GM23338 (cell line): ENCODE results near the gene NTN1.

ENCODE experiments used
- CREB1 ChIP-seq: fragments of 250-450 bp; sonication (Bioruptor Pico); IDR thresholded peaks from 2 replicates; pipeline ENCODE4 v1.5.0; 2020; ENCODE audit warnings: low read depth, mild to moderate bottlenecking, moderate library complexity
- EZH2 ChIP-seq: fragments of 200-600 bp; sonication (generic); IDR thresholded peaks from one replicate; pipeline ENCODE4 v1.8.0; 2017; ENCODE audit warnings: antibody characterized with exemption, mild to moderate bottlenecking, low read depth; ENCODE audit not compliant: unreplicated experiment
- EZH2phosphoT487 ChIP-seq: fragments of 200-600 bp; sonication (generic); IDR thresholded peaks from one replicate; pipeline ENCODE4 v1.8.1; 2018; ENCODE audit warnings: antibody characterized with exemption; ENCODE audit not compliant: unreplicated experiment
- JUNB ChIP-seq: IDR thresholded peaks from one replicate; pipeline ENCODE4 v1.6.1; 2016; ENCODE audit warnings: antibody characterized with exemption; ENCODE audit not compliant: unreplicated experiment
- NANOG ChIP-seq: IDR thresholded peaks from 2 replicates; pipeline ENCODE4 v1.6.1; 2016; ENCODE audit warnings: antibody characterized with exemption, borderline replicate concordance
- POLR2AphosphoS5 ChIP-seq: IDR thresholded peaks from 2 replicates; pipeline ENCODE4 v1.6.1; 2016; ENCODE audit warnings: antibody characterized with exemption, low read depth
- STAT1 ChIP-seq: IDR thresholded peaks from one replicate; pipeline ENCODE4 v1.6.1; 2016; ENCODE audit warnings: antibody characterized with exemption; ENCODE audit not compliant: unreplicated experiment
- ZNF114 ChIP-seq: fragments of 250-450 bp; sonication (Bioruptor Pico); IDR thresholded peaks from 2 replicates; pipeline ENCODE4 v1.5.0; 2020; ENCODE audit warnings: mild to moderate bottlenecking, moderate library complexity
- ZNF331 ChIP-seq: fragments of 250-450 bp; sonication (Bioruptor Pico); IDR thresholded peaks from 2 replicates; pipeline ENCODE4 v1.5.0; 2020; ENCODE audit warnings: low read depth, mild to moderate bottlenecking, moderate library complexity
- TF ChIP-seq, protein P1 (sequence below), 2 experiments: fragments of 200-600 bp in 1 of 2; sonication (generic) in 1 of 2; conservative IDR thresholded peaks; 2 replicates each; pipeline versions ENCODE4 v1.5.1 to v1.6.1; 2016 to 2017; ENCODE audit warnings: antibody characterized with exemption in 2 of 2, low read depth in 2 of 2, mild to moderate bottlenecking in 2 of 2, moderate library complexity in 1 of 2
- TF ChIP-seq, protein P2 (sequence below): IDR thresholded peaks from one replicate; pipeline ENCODE4 v1.6.1; 2018; ENCODE audit warnings: antibody characterized with exemption; ENCODE audit not compliant: unreplicated experiment
- TF ChIP-seq, protein P3 (sequence below): IDR thresholded peaks from 2 replicates; pipeline ENCODE4 v1.6.1; 2016; ENCODE audit warnings: antibody characterized with exemption
- TF ChIP-seq, protein P4 (sequence below): fragments of 250-450 bp; sonication (Bioruptor Pico); IDR thresholded peaks from 2 replicates; pipeline ENCODE4 v1.5.0; 2020; ENCODE audit warnings: mild to moderate bottlenecking, moderate library complexity

DNA sequence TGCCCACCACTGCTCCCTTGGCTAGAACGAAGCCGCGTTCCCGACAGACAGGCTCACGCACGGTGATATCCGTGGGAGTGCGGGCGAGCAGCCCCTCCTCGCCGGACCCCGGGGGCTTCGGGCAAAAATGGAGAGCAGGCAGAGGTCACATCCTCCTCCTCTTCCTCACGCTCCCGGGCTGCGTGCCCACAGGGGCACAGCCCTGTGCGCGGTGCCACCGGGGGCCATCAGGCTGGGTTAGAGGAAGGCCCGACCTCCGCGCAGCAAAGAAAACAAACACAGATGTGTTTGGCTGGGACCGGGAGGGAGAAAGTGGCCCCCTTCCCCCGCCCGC is 519 bp upstream of the NTN1 start:
- TF ChIP-seq, protein P1, sequence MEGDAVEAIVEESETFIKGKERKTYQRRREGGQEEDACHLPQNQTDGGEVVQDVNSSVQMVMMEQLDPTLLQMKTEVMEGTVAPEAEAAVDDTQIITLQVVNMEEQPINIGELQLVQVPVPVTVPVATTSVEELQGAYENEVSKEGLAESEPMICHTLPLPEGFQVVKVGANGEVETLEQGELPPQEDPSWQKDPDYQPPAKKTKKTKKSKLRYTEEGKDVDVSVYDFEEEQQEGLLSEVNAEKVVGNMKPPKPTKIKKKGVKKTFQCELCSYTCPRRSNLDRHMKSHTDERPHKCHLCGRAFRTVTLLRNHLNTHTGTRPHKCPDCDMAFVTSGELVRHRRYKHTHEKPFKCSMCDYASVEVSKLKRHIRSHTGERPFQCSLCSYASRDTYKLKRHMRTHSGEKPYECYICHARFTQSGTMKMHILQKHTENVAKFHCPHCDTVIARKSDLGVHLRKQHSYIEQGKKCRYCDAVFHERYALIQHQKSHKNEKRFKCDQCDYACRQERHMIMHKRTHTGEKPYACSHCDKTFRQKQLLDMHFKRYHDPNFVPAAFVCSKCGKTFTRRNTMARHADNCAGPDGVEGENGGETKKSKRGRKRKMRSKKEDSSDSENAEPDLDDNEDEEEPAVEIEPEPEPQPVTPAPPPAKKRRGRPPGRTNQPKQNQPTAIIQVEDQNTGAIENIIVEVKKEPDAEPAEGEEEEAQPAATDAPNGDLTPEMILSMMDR (conservative IDR thresholded peaks at IDR 0.05; ENCODE audit: low read depth in 2 of 2), result no peak
- no peak for TF ChIP-seq JUNB
- no peak for TF ChIP-seq POLR2AphosphoS5
- TF ChIP-seq EZH2, result peak; percentile 61
- TF ChIP-seq, protein P2, sequence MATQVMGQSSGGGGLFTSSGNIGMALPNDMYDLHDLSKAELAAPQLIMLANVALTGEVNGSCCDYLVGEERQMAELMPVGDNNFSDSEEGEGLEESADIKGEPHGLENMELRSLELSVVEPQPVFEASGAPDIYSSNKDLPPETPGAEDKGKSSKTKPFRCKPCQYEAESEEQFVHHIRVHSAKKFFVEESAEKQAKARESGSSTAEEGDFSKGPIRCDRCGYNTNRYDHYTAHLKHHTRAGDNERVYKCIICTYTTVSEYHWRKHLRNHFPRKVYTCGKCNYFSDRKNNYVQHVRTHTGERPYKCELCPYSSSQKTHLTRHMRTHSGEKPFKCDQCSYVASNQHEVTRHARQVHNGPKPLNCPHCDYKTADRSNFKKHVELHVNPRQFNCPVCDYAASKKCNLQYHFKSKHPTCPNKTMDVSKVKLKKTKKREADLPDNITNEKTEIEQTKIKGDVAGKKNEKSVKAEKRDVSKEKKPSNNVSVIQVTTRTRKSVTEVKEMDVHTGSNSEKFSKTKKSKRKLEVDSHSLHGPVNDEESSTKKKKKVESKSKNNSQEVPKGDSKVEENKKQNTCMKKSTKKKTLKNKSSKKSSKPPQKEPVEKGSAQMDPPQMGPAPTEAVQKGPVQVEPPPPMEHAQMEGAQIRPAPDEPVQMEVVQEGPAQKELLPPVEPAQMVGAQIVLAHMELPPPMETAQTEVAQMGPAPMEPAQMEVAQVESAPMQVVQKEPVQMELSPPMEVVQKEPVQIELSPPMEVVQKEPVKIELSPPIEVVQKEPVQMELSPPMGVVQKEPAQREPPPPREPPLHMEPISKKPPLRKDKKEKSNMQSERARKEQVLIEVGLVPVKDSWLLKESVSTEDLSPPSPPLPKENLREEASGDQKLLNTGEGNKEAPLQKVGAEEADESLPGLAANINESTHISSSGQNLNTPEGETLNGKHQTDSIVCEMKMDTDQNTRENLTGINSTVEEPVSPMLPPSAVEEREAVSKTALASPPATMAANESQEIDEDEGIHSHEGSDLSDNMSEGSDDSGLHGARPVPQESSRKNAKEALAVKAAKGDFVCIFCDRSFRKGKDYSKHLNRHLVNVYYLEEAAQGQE, result no peak
- TF ChIP-seq CREB1 (CRISPR knock-in tag), result no peak
- TF ChIP-seq, protein P3, sequence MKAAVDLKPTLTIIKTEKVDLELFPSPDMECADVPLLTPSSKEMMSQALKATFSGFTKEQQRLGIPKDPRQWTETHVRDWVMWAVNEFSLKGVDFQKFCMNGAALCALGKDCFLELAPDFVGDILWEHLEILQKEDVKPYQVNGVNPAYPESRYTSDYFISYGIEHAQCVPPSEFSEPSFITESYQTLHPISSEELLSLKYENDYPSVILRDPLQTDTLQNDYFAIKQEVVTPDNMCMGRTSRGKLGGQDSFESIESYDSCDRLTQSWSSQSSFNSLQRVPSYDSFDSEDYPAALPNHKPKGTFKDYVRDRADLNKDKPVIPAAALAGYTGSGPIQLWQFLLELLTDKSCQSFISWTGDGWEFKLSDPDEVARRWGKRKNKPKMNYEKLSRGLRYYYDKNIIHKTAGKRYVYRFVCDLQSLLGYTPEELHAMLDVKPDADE, result no peak
- TF ChIP-seq EZH2phosphoT487, result no peak
- TF ChIP-seq STAT1, result no peak
- TF ChIP-seq ZNF114, result no peak
- no peak for TF ChIP-seq ZNF331
- TF ChIP-seq, protein P4, sequence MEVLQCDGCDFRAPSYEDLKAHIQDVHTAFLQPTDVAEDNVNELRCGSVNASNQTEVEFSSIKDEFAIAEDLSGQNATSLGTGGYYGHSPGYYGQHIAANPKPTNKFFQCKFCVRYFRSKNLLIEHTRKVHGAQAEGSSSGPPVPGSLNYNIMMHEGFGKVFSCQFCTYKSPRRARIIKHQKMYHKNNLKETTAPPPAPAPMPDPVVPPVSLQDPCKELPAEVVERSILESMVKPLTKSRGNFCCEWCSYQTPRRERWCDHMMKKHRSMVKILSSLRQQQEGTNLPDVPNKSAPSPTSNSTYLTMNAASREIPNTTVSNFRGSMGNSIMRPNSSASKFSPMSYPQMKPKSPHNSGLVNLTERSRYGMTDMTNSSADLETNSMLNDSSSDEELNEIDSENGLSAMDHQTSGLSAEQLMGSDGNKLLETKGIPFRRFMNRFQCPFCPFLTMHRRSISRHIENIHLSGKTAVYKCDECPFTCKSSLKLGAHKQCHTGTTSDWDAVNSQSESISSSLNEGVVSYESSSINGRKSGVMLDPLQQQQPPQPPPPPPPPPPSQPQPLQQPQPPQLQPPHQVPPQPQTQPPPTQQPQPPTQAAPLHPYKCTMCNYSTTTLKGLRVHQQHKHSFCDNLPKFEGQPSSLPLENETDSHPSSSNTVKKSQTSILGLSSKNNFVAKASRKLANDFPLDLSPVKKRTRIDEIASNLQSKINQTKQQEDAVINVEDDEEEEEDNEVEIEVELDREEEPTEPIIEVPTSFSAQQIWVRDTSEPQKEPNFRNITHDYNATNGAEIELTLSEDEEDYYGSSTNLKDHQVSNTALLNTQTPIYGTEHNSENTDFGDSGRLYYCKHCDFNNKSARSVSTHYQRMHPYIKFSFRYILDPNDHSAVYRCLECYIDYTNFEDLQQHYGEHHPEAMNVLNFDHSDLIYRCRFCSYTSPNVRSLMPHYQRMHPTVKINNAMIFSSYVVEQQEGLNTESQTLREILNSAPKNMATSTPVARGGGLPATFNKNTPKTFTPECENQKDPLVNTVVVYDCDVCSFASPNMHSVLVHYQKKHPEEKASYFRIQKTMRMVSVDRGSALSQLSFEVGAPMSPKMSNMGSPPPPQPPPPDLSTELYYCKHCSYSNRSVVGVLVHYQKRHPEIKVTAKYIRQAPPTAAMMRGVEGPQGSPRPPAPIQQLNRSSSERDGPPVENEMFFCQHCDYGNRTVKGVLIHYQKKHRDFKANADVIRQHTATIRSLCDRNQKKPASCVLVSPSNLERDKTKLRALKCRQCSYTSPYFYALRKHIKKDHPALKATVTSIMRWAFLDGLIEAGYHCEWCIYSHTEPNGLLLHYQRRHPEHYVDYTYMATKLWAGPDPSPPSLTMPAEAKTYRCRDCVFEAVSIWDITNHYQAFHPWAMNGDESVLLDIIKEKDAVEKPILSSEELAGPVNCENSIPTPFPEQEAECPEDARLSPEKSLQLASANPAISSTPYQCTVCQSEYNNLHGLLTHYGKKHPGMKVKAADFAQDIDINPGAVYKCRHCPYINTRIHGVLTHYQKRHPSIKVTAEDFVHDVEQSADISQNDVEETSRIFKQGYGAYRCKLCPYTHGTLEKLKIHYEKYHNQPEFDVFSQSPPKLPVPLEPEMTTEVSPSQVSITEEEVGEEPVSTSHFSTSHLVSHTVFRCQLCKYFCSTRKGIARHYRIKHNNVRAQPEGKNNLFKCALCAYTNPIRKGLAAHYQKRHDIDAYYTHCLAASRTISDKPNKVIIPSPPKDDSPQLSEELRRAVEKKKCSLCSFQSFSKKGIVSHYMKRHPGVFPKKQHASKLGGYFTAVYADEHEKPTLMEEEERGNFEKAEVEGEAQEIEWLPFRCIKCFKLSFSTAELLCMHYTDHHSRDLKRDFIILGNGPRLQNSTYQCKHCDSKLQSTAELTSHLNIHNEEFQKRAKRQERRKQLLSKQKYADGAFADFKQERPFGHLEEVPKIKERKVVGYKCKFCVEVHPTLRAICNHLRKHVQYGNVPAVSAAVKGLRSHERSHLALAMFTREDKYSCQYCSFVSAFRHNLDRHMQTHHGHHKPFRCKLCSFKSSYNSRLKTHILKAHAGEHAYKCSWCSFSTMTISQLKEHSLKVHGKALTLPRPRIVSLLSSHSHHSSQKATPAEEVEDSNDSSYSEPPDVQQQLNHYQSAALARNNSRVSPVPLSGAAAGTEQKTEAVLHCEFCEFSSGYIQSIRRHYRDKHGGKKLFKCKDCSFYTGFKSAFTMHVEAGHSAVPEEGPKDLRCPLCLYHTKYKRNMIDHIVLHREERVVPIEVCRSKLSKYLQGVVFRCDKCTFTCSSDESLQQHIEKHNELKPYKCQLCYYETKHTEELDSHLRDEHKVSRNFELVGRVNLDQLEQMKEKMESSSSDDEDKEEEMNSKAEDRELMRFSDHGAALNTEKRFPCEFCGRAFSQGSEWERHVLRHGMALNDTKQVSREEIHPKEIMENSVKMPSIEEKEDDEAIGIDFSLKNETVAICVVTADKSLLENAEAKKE (CRISPR knock-in tag), result no peak
- TF ChIP-seq NANOG, result no peak
